ENCODE data around the gene ESRRG.

The ESRRG gene

DNA sequence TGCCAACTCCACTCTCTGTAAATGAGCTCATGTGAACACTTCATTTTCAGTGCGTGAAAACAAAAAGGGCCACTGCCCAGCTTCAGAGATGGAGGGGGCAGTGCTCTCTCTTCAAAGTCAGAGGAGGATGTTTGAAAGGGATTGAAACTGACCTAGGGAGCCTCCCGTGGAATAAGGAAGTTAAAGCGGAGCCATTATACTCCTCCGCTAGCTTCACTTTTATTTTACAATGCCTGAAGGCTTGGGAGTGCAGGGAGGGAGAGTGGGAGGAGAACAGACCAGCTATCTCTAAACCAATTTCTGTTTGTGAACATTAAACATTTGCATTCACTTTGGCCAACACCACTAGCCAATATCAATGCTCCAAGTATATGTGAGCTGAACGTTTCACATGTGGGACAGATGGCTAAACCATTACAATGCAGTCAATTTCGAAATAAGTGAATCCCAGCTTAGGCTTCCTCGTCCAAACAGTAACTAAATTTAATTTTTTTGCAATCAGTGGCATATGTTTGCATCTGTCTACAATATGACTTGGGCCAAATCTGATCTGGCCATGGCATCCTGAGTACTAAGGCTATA, 126.9 kb downstream of the ESRRG start:
- Histone ChIP-seq H4K20me1 (ENCODE audit: low read depth, low read length) (no peaks in the 10 kb centered on the region), H3K36me3 (ENCODE audit: low read length) (no peaks in the 10 kb centered on the region), H3K9me3 (ENCODE audit: insufficient read depth, low read length) (no peaks in the 10 kb centered on the region), H3K79me2 (ENCODE audit: insufficient read depth, low read length) (no peaks in the 10 kb centered on the region), H3F3A (ENCODE audit: insufficient read depth) (no peaks in the 10 kb centered on the region), H3K9ac (ENCODE audit: low read length) (no peak overlapping the region), H3K27ac (ENCODE audit: low read depth, low read length) (no peak overlapping the region), H2AFZ (ENCODE audit: low read depth, low read length, severe bottlenecking) (no peak overlapping the region), H3K27me3 (ENCODE audit: low read length) (no peaks in the 10 kb centered on the region), H3K9me2 (replicated peaks; ENCODE audit: insufficient read depth, low read length) (no peaks in the 10 kb centered on the region), H3K4me2 (ENCODE audit: low read depth, low read length, poor library complexity, severe bottlenecking) (no peak overlapping the region), H3K4me3 (ENCODE audit: insufficient read depth, low read length, poor library complexity, severe bottlenecking) (no peak overlapping the region)
- TF ChIP-seq EZH2phosphoT487 (conservative IDR thresholded peaks at IDR 0.05; ENCODE audit: low read length) = no peak
- TF ChIP-seq CTCF (IDR thresholded peaks at IDR 0.05; ENCODE audit: insufficient read depth, low read length, poor library complexity, severe bottlenecking) = no peak

- Histone ChIP-seq H3K36me3 (ENCODE audit: low read length) (no peaks in the 10 kb centered on the region), H3K79me2 (ENCODE audit: insufficient read depth, low read length) (no peaks in the 10 kb centered on the region), H3K4me3 (ENCODE audit: insufficient read depth, low read length, poor library complexity, severe bottlenecking) (no peak overlapping the region), H3K9ac (ENCODE audit: low read length) (no peak overlapping the region), H3K9me2 (replicated peaks; ENCODE audit: insufficient read depth, low read length) (no peaks in the 10 kb centered on the region), H3K4me2 (ENCODE audit: low read depth, low read length, poor library complexity, severe bottlenecking) (no peak overlapping the region), H4K20me1 (ENCODE audit: low read depth, low read length) (no peaks in the 10 kb centered on the region), H3K9me3 (ENCODE audit: insufficient read depth, low read length) (no peaks in the 10 kb centered on the region), H3K27me3 (ENCODE audit: low read length) (no peaks in the 10 kb centered on the region), H3F3A (ENCODE audit: insufficient read depth) (no peaks in the 10 kb centered on the region), H2AFZ (ENCODE audit: low read depth, low read length, severe bottlenecking) (no peak overlapping the region), H3K27ac (ENCODE audit: low read depth, low read length) (no peak overlapping the region)
- no peak for TF ChIP-seq CTCF (IDR thresholded peaks at IDR 0.05; ENCODE audit: insufficient read depth, low read length, poor library complexity, severe bottlenecking)
- TF ChIP-seq EZH2phosphoT487 (conservative IDR thresholded peaks at IDR 0.05; ENCODE audit: low read length) = no peak
Observed at GRCh38 chr1:216587715-216588114, 135.5 kb downstream of the ESRRG start.

DNA sequence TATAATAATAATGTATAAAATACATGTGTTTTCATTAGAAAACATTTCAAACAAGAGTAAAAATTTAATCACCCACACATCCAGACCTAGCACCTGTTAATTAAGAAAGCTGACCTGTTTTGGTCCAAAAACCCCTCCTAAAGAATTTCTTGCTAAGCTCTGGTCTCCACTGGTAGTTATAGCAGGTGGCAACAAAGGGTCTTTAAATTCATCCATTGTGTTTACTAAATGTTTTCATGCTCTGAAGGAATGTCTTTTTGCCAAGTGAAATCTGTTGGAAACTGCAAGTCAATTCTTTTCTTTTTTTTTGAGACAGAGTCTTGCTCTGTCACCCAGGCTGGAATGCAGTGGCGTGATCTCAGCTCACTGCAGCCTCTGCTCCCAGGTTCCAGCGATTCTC, 141.1 kb downstream of the ESRRG start:
- Histone ChIP-seq H2AFZ (ENCODE audit: low read depth, low read length, severe bottlenecking) (no peak overlapping the region), H3K27me3 (ENCODE audit: low read length) (no peaks in the 10 kb centered on the region), H3K9me2 (replicated peaks; ENCODE audit: insufficient read depth, low read length) (no peaks in the 10 kb centered on the region), H3K79me2 (ENCODE audit: insufficient read depth, low read length) (no peaks in the 10 kb centered on the region), H3F3A (ENCODE audit: insufficient read depth) (no peaks in the 10 kb centered on the region), H3K4me3 (ENCODE audit: insufficient read depth, low read length, poor library complexity, severe bottlenecking) (no peak overlapping the region), H3K27ac (ENCODE audit: low read depth, low read length) (no peak overlapping the region), H3K9ac (ENCODE audit: low read length) (no peak overlapping the region), H3K9me3 (ENCODE audit: insufficient read depth, low read length) (no peaks in the 10 kb centered on the region), H3K36me3 (ENCODE audit: low read length) (no peaks in the 10 kb centered on the region), H3K4me2 (ENCODE audit: low read depth, low read length, poor library complexity, severe bottlenecking) (no peak overlapping the region), H4K20me1 (ENCODE audit: low read depth, low read length) (no peaks in the 10 kb centered on the region)
- no peak for TF ChIP-seq EZH2phosphoT487 (conservative IDR thresholded peaks at IDR 0.05; ENCODE audit: low read length)
- no peak for TF ChIP-seq CTCF (IDR thresholded peaks at IDR 0.05; ENCODE audit: insufficient read depth, low read length, poor library complexity, severe bottlenecking)
